K562 (cell line): Measurements from ENCODE around the gene SNX33. TPM values are rescaled to one million over a fixed set of nuclear protein-coding genes. Genes with fewer than 3 reads are reported as not detected.

Experiments
- DPF2 ChIP-seq: fragments of 450-650 bp; IDR thresholded peaks from 2 replicates; pipeline ENCODE4 v1.6.1; 2016
- HLTF ChIP-seq: fragments of 450-650 bp; IDR thresholded peaks from 2 replicates; pipeline ENCODE4 v1.6.1; 2016
- KAT7 ChIP-seq: sonication (generic); formaldehyde crosslinking; IDR thresholded peaks from 2 replicates; pipeline ENCODE4 v1.8.0; 2022; ENCODE audit warnings: missing genetic modification reagents, mild to moderate bottlenecking, borderline replicate concordance
- MYC ChIP-seq, 2 experiments: fragments of 250-450 bp in 1 of 2; sonication (Bioruptor Pico) in 1 of 2; IDR thresholded peaks; 2 replicates each; pipeline versions ENCODE4 v1.5.1 to v1.6.1; 2012 to 2021; ENCODE audit warnings: low read depth in 2 of 2, borderline replicate concordance in 1 of 2, improper control_type of control experiment in 1 of 2, low read length in 1 of 2, mild to moderate bottlenecking in 1 of 2, moderate library complexity in 1 of 2
- SIX5 ChIP-seq, 2 experiments: IDR thresholded peaks; 2 replicates each; pipeline ENCODE4 v1.6.1; 2011; ENCODE audit warnings: low read length in 2 of 2, borderline replicate concordance in 1 of 2, low read depth in 1 of 2, mild to moderate bottlenecking in 1 of 2, moderate library complexity in 1 of 2; ENCODE audit not compliant: insufficient read depth in 1 of 2
- SMARCB1 ChIP-seq: IDR thresholded peaks from 2 replicates; pipeline ENCODE4 v1.6.1; 2011; ENCODE audit warnings: improper control_type of control experiment, low read depth; ENCODE audit not compliant: insufficient read length
- SP2 ChIP-seq: IDR thresholded peaks from 2 replicates; pipeline ENCODE4 v1.6.1; 2011; ENCODE audit warnings: mild to moderate bottlenecking, low read depth, low read length, moderate library complexity; ENCODE audit not compliant: poor library complexity, severe bottlenecking; ENCODE audit errors: extremely low read depth
- XRCC5 ChIP-seq: fragments of 200-400 bp; formaldehyde crosslinking; IDR thresholded peaks from 2 replicates; pipeline ENCODE4 v1.6.1; 2017; ENCODE audit warnings: low read depth, mild to moderate bottlenecking, low read length
- YBX1 ChIP-seq: fragments of 450-650 bp; IDR thresholded peaks from 2 replicates; pipeline ENCODE4 v1.7.1; 2016; ENCODE audit warnings: mild to moderate bottlenecking
- ZKSCAN3 ChIP-seq: fragments of 250-450 bp; sonication (Bioruptor Pico); IDR thresholded peaks from 2 replicates; pipeline ENCODE4 v1.4.0; 2020
- ZNF174 ChIP-seq: fragments of 250-450 bp; sonication (Bioruptor Pico); IDR thresholded peaks from 2 replicates; pipeline ENCODE4 v1.4.0; 2020; ENCODE audit warnings: mild to moderate bottlenecking
- ZNF316 ChIP-seq: fragments of 450-650 bp; IDR thresholded peaks from 2 replicates; pipeline ENCODE4 v1.6.1; 2016
- ZNF354B ChIP-seq: fragments of 250-450 bp; sonication (Bioruptor Pico); IDR thresholded peaks from 2 replicates; pipeline ENCODE4 v1.4.0; 2020
- ZNF436 ChIP-seq: fragments of 250-450, 450-650 bp; sonication (Bioruptor Pico); formaldehyde crosslinking; IDR thresholded peaks from 2 replicates; pipeline ENCODE4 v1.7.0; 2020; ENCODE audit warnings: mild to moderate bottlenecking
- ZNF57 ChIP-seq: fragments of 450-650 bp; formaldehyde crosslinking; IDR thresholded peaks from 2 replicates; pipeline ENCODE4 v1.4.0; 2020; ENCODE audit warnings: mild to moderate bottlenecking, moderate library complexity
- ZNF644 ChIP-seq: fragments of 200-800 bp; sonication (Bioruptor generic); IDR thresholded peaks from 2 replicates; pipeline ENCODE4 v1.6.1; 2016; ENCODE audit warnings: low read depth, missing genetic modification characterization, missing compliant biosample characterization
- polyA plus RNA-seq, 8 experiments: library from polyadenylated mRNA; depleted of rRNA in 4 of 8; stranded (reverse) in 5 of 8; unstranded in 3 of 8; fragments of >200 nt; fragmentation: Nextera tagmentation in 2 of 8; fragmentation: Illumina TruSeq in 1 of 8; extraction: Ambion mirVana in 2 of 8; extraction: Trizol in 1 of 8; gene quantifications; 2 replicates each; pipeline versions ENCODE4 v1.2.1 to v1.2.3, GENCODE V29; 2011 to 2014; ENCODE audit warnings: inconsistent platforms in 1 of 8, missing spikeins in 1 of 8
- total RNA-seq, 7 experiments: library from RNA; depleted of rRNA in 6 of 7; stranded (reverse); fragments of >200 nt in 6 of 7; fragmentation: Illumina TruSeq in 2 of 7; extraction: Trizol in 2 of 7; gene quantifications; 2 replicates each; pipeline versions ENCODE4 v1.2.1 to v1.2.3, GENCODE V29; 2011 to 2021; ENCODE audit warnings: low replicate concordance in 1 of 7
- TF ChIP-seq, protein P1 (sequence below): fragments of 450-650 bp; IDR thresholded peaks from 2 replicates; pipeline ENCODE4 v1.7.1; 2018; ENCODE audit warnings: mild to moderate bottlenecking, low read depth; ENCODE audit not compliant: partially characterized antibody
- TF ChIP-seq, protein P2 (sequence below): fragments of 250-450 bp; sonication (Bioruptor Pico); IDR thresholded peaks from 2 replicates; pipeline ENCODE4 v1.8.0; 2022; ENCODE audit warnings: inconsistent platforms
- TF ChIP-seq, protein P3 (sequence below): sonication (generic); formaldehyde crosslinking; IDR thresholded peaks from 2 replicates; pipeline ENCODE4 v1.8.0; 2022; ENCODE audit warnings: mild to moderate bottlenecking, missing genetic modification reagents
- TF ChIP-seq, protein P4 (sequence below): sonication (generic); formaldehyde crosslinking; IDR thresholded peaks from 2 replicates; pipeline ENCODE4 v1.8.0; 2023; ENCODE audit warnings: mild to moderate bottlenecking, missing genetic modification reagents

SNX33 gene
- total and polyA plus RNA-seq, 9 of the 15 experiments (the other 6 are each of a cell fraction or from before 2014, with no cell fraction given) = 1.4 to 14.1 (median 8.2) TPM

DNA sequence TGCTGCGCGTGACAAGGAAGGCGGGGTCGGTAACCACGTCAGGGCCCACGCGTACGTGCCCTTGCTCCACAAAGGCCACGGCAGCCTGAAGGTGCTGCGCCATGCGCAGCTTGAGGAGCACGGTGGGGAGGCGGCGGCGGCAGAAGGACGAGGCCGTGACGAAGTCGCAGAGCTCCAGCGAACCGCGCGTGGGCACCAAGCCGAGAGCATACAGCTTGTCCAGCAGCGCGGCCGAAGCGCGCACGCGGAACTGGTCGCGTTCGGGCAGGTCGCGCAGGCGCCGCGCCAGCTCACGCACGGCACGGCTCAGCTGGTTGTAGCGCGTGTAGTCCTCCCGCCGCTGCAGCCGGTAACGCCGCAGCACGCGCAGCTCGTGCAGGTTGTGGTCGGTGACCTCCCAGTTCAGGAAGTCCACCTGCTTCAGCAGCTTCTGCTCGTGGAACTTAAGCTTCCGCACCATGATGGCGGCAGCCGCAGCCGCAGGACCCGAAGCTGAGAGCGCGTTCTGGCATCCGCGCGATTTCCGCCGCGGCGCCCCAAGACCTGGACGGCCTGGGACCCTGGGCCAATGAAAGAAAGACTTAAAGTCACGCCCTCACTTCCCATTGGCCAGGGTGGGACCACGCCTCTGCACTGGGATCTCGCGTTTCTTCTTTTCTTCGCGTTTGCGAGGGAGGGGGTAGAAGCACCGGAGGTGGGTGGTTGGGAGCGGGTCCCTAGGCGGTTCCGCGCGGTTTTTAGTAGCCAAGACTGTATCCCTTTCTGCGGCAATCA lies 7.8 kb upstream of the SNX33 start, which contains the start of gene IMP3 (continued):
- TF ChIP-seq, protein P1, sequence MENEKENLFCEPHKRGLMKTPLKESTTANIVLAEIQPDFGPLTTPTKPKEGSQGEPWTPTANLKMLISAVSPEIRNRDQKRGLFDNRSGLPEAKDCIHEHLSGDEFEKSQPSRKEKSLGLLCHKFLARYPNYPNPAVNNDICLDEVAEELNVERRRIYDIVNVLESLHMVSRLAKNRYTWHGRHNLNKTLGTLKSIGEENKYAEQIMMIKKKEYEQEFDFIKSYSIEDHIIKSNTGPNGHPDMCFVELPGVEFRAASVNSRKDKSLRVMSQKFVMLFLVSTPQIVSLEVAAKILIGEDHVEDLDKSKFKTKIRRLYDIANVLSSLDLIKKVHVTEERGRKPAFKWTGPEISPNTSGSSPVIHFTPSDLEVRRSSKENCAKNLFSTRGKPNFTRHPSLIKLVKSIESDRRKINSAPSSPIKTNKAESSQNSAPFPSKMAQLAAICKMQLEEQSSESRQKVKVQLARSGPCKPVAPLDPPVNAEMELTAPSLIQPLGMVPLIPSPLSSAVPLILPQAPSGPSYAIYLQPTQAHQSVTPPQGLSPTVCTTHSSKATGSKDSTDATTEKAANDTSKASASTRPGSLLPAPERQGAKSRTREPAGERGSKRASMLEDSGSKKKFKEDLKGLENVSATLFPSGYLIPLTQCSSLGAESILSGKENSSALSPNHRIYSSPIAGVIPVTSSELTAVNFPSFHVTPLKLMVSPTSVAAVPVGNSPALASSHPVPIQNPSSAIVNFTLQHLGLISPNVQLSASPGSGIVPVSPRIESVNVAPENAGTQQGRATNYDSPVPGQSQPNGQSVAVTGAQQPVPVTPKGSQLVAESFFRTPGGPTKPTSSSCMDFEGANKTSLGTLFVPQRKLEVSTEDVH = no peak
- no peak for TF ChIP-seq SIX5 (IDR thresholded peaks at IDR 0.05; ENCODE audit: borderline replicate concordance in 1 of 2, insufficient read depth in 1 of 2, low read depth in 1 of 2, low read length in 2 of 2)
- no peak for TF ChIP-seq ZNF644 (tag)
- TF ChIP-seq MYC (IDR thresholded peaks at IDR 0.05; ENCODE audit: low read depth, low read length) = peak; percentile 88
- peak; percentile 89; the same call in 1 of the 2 replicates for TF ChIP-seq MYC (CRISPR knock-in tag; IDR thresholded peaks at IDR 0.05; ENCODE audit: borderline replicate concordance, low read depth)
- no peak for TF ChIP-seq XRCC5
- TF ChIP-seq, protein P2, sequence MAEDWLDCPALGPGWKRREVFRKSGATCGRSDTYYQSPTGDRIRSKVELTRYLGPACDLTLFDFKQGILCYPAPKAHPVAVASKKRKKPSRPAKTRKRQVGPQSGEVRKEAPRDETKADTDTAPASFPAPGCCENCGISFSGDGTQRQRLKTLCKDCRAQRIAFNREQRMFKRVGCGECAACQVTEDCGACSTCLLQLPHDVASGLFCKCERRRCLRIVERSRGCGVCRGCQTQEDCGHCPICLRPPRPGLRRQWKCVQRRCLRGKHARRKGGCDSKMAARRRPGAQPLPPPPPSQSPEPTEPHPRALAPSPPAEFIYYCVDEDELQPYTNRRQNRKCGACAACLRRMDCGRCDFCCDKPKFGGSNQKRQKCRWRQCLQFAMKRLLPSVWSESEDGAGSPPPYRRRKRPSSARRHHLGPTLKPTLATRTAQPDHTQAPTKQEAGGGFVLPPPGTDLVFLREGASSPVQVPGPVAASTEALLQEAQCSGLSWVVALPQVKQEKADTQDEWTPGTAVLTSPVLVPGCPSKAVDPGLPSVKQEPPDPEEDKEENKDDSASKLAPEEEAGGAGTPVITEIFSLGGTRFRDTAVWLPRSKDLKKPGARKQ (CRISPR knock-in tag) = no peak
- TF ChIP-seq ZNF57 (CRISPR knock-in tag) = no peak
- TF ChIP-seq HLTF = no peak
- TF ChIP-seq, protein P3, sequence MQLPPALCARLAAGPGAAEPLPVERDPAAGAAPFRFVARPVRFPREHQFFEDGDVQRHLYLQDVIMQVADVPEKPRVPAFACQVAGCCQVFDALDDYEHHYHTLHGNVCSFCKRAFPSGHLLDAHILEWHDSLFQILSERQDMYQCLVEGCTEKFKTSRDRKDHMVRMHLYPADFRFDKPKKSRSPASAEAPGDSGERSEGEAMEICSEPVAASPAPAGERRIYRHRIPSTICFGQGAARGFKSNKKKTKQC (CRISPR knock-in tag) = 0 out of 2 replicates have a peak, but pooled peaks have one; percentile 46
- no peak for TF ChIP-seq ZNF354B (CRISPR knock-in tag)
- no peak for TF ChIP-seq ZKSCAN3 (CRISPR knock-in tag)
- no peak for TF ChIP-seq SMARCB1
- 0 out of 2 replicates have a peak, but pooled peaks have one; percentile 16 for TF ChIP-seq ZNF316
- peak; percentile 38 for TF ChIP-seq SP2
- TF ChIP-seq ZNF174 (CRISPR knock-in tag) = no peak
- TF ChIP-seq YBX1 = no peak
- TF ChIP-seq ZNF436 (CRISPR knock-in tag) = no peak
- TF ChIP-seq, protein P4, sequence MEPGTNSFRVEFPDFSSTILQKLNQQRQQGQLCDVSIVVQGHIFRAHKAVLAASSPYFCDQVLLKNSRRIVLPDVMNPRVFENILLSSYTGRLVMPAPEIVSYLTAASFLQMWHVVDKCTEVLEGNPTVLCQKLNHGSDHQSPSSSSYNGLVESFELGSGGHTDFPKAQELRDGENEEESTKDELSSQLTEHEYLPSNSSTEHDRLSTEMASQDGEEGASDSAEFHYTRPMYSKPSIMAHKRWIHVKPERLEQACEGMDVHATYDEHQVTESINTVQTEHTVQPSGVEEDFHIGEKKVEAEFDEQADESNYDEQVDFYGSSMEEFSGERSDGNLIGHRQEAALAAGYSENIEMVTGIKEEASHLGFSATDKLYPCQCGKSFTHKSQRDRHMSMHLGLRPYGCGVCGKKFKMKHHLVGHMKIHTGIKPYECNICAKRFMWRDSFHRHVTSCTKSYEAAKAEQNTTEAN (CRISPR knock-in tag) = no peak
- no peak; the same call in 1 of the 2 replicates for TF ChIP-seq DPF2
- TF ChIP-seq KAT7 = peak; percentile 89; the same call in 1 of the 2 replicates
